IPS DF 19.7 (cell line): ENCODE measurements around the gene ZNF865.

Experiments
- DNase-seq: peaks from one replicate; pipeline ENCODE4 v3.0.0-alpha.2; 2013; ENCODE audit warnings: low read depth, low spot score

Gene ZNF865

DNA sequence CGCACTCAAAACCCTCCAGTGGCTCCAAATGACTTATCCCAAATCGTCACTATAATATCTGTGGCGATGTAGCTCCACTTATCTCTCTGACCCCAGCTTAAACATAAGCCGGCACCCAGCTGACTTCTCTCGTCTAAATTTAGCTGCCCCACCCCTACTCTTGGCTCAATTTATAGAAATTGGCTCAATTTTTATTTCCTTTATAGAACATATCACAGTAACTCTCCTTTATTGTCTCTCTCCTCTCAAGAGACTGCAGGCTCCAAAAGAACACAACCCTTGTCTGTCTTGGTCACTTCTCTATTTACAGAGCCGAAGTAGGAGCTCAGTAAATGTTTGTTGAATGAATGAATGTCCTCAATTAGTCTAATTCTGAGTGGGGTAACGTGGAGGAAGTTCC lies 18.1 kb downstream of the ZNF865 start:
- no peak for DNase-seq

GRCh38 chr19:55624109-55625003 lies 18.9 kb downstream of the ZNF865 start, which contains the start of gene ZNF784:
ZNF784 (minus strand) TSS chr19:55624566; CDS start chr19:55624561, 5 bp downstream.
- no peak for DNase-seq

DNA sequence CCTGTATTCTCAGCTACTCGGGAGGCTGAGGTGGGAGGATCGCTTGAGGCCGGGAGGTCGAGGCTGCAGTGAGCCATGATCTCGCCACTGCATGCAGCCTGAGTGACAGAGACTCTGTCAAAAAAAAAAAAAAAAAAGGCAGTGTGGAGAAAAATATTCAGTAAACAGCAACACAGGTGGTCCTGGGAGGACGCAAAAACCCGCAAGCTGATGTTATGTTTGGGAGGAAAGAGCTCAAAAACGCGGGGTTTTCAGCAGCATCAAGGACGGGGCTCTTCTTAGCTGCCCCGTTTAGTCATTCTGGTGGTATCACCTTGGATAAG lies 19.5 kb downstream of the ZNF865 start:
- no peak for DNase-seq

DNA sequence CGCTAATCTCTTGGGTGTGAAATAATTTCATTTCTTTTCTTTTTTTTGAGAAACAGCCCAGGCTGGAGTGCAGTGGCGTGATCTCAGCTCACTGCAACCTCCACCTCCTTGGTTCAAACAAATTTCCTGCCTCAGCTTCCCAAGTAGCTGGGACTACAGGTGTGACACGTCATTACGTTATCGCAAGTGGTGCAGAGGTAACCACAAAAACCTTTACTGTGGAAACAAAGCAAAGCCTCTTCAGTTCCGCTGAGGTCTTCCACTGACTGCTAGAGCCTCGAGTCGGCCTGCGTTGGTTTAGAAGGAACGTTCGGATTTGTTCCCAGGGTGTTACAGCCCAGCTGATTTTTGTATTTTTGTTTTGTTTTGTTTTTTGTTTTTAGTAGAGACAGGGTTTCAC lies 20.9 kb downstream of the ZNF865 start:
- no peak for DNase-seq

DNA sequence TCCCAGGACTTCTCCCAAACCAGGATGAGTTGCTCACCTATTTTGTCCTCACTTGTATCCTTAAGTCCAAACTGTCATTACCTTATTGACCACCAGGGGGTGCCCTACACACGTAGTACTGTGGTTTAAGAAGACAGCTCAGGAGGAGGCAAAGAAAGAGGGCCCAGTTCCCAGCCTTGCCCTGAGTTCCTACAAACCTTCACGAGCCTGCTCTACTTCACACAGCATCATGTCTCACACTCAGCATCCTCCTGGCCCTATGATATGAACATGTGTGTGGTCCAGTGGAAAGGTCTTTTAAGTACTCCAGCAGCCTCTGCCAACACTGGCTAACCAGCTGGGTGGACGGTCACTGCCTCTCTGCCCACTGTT lies 27.0 kb downstream of the ZNF865 start:
- DNase-seq, result no peak

GRCh38 chr19:55633861-55634260 lies 28.4 kb downstream of the ZNF865 start:
- no peak for DNase-seq

- no peak for DNase-seq
Observed at GRCh38 chr19:55635334-55635717, 29.9 kb downstream of the ZNF865 start.

DNA sequence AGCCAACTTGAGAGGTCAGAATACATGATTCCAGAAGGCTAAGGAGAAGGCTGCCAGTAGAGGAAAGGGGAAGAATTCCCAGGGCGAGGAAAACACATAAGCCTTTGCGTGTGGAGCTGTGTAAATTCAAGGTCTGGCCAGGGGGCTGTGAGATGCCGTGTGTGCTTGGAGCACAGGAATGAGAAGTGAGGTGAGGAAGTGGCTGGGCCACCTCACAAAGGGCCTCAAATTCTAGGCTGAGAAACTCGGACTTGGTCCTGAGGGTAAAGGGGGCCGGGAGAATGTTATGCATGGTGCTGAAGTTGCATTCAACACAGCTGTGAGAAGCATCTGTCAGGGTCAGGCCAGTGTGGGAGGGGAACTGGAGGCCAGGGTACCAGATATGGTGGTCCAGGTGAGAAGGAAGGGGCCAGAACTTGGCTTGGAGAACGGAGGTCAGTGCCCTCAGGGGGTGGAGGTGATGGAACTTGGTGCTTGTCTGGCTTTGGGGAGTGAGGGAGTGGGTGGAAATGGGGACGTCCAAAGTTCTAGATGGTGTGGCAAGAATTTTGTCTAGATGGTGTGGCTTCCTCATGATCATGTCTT lies 30.5 kb downstream of the ZNF865 start:
- no peak for DNase-seq

GRCh38 chr19:55636723-55637122 lies 31.3 kb downstream of the ZNF865 start:
- DNase-seq, result no peak

DNA sequence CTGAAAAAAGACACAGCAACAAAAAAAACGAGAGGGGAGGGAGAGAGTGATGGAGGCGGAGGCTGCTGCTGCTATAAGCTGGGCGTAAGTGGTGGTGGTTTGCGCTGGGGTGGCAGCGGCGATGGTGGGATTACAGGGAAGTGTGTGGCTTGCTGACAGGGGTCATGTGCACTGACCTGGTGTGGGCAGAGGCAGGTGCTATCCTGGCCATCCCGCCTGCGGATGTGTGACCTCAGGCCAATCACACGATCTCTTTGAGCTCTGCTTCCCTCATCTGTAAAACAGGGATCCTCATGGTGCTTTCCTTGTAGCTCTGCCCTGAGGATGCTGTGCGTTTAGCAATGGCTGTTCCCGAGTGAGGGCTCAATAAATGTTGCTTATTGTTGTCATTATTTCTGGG lies 32.1 kb downstream of the ZNF865 start:
- DNase-seq, result no peak

DNA sequence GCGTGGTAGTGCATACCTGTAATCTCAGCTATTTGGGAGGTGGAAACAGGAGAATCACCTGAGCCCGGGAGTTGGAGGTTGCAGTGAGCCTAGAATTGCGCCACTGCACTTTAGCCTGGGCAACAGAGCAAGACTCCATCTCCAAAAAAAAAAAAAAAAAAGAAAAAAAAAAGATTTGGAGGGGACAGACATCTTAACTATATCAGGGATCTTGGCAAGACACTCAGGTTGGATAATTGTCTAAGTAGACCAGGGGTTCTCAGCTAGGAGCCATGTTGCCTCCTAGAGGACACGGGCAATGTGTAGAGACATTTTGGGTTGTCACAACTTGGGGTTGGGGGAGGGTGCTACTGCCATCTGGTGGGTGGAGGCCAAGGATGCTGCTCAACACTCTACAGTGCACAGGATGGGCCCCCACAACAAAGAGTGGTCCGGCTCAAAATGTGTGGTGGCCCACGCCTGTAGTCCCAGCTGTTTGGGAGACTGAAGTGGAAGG lies 33.5 kb downstream of the ZNF865 start:
- DNase-seq, result no peak

GRCh38 chr19:55640043-55640576 lies 34.7 kb downstream of the ZNF865 start:
- no peak for DNase-seq

- DNase-seq, result no peak
Observed at GRCh38 chr19:55640577-55641425, 35.4 kb downstream of the ZNF865 start, which contains the start of gene ZNF580. ZNF580 (plus strand) TSS chr19:55641002; CDS start chr19:55642509, 1,507 bp downstream.

GRCh38 chr19:55641426-55642152 lies 36.1 kb downstream of the ZNF865 start:
- DNase-seq, result no peak

GRCh38 chr19:55642153-55643002 lies 36.9 kb downstream of the ZNF865 start:
- no peak for DNase-seq

DNA sequence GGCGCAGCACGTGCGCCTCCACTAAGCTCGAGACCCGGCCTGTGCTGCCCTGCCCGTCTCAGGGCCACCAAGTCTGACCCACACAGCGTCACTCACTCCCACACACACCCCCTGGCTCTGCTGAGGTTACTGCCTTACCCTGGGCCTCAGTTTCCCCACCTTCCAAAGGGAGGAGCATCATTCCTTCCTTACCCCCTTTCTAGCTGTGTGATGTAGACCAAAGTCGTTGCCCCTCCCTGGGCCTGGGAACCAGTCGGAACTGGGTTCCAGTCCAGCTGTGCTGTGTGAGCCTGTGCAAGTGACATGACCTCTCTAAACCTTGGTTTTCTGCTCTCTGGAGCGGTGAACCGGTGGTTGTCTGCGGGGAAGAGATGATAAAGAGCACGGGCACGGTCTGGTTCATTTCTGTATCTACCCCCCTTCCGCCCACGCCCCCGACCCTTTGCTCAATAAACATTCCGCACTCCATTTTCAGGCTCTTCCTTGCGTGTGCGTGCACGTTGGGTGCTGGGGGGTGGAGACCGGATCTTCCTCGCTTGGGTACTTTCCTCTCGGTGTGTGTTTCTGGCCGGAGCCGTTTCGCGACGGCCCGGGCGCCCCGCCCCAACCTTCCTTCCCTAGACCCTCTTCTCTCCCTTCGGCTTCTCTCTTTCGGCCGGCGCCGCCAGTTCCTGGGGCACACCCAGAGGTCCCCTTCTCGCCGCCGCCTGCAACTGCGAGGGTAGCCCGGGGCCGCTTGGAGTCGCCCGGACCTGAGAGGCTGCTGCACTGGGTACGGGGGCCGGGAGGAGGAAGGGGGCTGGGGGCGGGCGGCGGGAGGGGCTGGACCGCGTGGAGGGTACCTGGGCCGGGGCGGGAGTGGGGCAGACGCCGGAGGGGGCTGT lies 37.8 kb downstream of the ZNF865 start, which contains the start of gene ZNF581:
Gene ZNF581 (plus strand): TSS at position 647 of the 884 bp plus-strand sequence. CDS start 923 bp downstream, outside the sequence.
- no peak for DNase-seq

GRCh38 chr19:55643887-55644176 lies 38.4 kb downstream of the ZNF865 start:
- DNase-seq, result no peak

DNA sequence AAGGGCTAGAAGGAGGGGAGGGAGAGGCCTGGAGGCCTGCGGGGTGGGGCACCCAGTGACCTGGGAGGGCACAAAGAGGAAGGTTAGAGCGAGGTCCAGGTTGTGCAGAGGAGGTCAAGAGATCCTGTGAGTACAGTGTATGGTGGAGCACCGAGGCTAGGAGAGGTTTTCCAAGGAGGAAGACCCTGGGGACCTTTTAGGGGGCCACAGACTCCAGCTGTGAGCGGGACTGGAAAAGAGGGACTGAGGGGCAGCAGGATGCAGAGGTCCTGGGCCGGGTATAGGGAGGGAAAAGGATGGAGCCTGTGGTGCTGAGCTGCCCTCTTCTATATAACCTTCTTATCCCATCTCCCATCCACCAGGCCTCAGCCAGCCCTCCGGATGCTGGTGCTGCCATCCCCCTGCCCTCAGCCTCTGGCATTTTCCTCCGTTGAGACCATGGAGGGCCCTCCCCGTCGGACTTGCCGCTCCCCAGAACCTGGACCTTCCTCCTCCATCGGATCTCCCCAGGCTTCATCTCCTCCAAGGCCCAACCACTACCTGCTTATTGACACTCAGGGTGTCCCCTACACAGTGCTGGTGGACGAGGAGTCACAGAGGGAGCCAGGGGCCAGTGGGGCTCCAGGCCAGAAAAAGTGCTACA lies 38.9 kb downstream of the ZNF865 start:
- DNase-seq, result no peak
